Mammary epithelial cell (primary cell): ENCODE measurements around the gene ZBED2.

Source experiments
- CTCF ChIP-seq, 2 donors: IDR thresholded peaks in 1 of 2; conservative IDR thresholded peaks in 1 of 2; 2 replicates each; pipeline ENCODE4 v1.5.1; 2011 to 2012; ENCODE audit warnings: inconsistent platforms in 2 of 2, low read length in 2 of 2, mild to moderate bottlenecking in 2 of 2, control low read depth in 1 of 2, low read depth in 1 of 2; ENCODE audit not compliant: insufficient read depth in 1 of 2; ENCODE audit errors: extremely low read depth in 1 of 2
- EZH2 ChIP-seq: IDR thresholded peaks from 2 replicates; pipeline ENCODE4 v1.6.1; 2012; ENCODE audit warnings: low read length, inconsistent platforms, borderline replicate concordance

- TF ChIP-seq CTCF (conservative IDR thresholded peaks at IDR 0.05 in 1 of 2, IDR thresholded peaks at IDR 0.05 in 1 of 2; ENCODE audit: extremely low read depth in 1 of 2, insufficient read depth in 1 of 2, low read depth in 1 of 2, low read length in 2 of 2): no peak
- TF ChIP-seq EZH2: no peak
Measured at GRCh38 chr3:111566844-111567243, 28.3 kb downstream of the ZBED2 start.
